Measurements from ENCODE around the gene RAD21L1.

DNA sequence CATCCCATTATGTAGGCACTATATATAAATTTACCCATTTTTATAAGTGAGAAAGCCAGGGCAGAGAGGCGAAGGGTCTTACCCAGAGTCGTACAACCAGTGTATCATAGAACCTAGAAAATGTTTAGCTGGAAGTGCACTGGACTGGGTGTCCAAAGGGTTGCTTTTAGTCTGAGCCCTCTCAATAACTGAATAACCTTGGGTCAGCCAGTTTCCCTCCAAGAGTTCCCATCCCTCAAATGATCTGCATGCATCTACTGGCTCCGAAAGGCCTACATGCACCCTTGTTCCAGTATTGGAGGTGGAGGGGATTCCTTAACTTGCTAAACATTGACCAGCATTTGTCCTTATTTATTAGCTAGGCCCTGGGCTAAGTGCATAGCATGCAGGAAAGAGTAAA is 44.0 kb downstream of the RAD21L1 start:
- TF ChIP-seq CHD4 (IDR thresholded peaks at IDR 0.05; ENCODE audit: borderline replicate concordance) (no peak), CHD2 (IDR thresholded peaks at IDR 0.05; ENCODE audit: low read length, partially characterized antibody) (no peak), RAD21 (conservative IDR thresholded peaks at IDR 0.05 in 1 of 2, IDR thresholded peaks at IDR 0.05 in 1 of 2) (no peak), JUN (IDR thresholded peaks at IDR 0.05) (no peak), EHMT2 (IDR thresholded peaks at IDR 0.05; ENCODE audit: low read depth) (no peak), CTCF (IDR thresholded peaks at IDR 0.05) (no peak), POLR2AphosphoS2 (conservative IDR thresholded peaks at IDR 0.05; ENCODE audit: low read length) (no peak), PBX3 (IDR thresholded peaks at IDR 0.05) (no peak), MAFK (IDR thresholded peaks at IDR 0.05; ENCODE audit: partially characterized antibody) (no peak), ELK1 (IDR thresholded peaks at IDR 0.05; ENCODE audit: low read depth, low read length) (no peak), POLR2A (IDR thresholded peaks at IDR 0.05; ENCODE audit: low read length) (no peak), RCOR1 (IDR thresholded peaks at IDR 0.05; ENCODE audit: low read depth, low read length) (no peak)
- TF ChIP-seq, protein P1, sequence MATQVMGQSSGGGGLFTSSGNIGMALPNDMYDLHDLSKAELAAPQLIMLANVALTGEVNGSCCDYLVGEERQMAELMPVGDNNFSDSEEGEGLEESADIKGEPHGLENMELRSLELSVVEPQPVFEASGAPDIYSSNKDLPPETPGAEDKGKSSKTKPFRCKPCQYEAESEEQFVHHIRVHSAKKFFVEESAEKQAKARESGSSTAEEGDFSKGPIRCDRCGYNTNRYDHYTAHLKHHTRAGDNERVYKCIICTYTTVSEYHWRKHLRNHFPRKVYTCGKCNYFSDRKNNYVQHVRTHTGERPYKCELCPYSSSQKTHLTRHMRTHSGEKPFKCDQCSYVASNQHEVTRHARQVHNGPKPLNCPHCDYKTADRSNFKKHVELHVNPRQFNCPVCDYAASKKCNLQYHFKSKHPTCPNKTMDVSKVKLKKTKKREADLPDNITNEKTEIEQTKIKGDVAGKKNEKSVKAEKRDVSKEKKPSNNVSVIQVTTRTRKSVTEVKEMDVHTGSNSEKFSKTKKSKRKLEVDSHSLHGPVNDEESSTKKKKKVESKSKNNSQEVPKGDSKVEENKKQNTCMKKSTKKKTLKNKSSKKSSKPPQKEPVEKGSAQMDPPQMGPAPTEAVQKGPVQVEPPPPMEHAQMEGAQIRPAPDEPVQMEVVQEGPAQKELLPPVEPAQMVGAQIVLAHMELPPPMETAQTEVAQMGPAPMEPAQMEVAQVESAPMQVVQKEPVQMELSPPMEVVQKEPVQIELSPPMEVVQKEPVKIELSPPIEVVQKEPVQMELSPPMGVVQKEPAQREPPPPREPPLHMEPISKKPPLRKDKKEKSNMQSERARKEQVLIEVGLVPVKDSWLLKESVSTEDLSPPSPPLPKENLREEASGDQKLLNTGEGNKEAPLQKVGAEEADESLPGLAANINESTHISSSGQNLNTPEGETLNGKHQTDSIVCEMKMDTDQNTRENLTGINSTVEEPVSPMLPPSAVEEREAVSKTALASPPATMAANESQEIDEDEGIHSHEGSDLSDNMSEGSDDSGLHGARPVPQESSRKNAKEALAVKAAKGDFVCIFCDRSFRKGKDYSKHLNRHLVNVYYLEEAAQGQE (IDR thresholded peaks at IDR 0.05): no peak
- TF ChIP-seq, protein P2, sequence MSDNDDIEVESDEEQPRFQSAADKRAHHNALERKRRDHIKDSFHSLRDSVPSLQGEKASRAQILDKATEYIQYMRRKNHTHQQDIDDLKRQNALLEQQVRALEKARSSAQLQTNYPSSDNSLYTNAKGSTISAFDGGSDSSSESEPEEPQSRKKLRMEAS (IDR thresholded peaks at IDR 0.05): no peak
